Fibroblast of gingiva (primary cell): ENCODE data around the gene SLC14A1.

Experiments
- DNase-seq: peaks from one replicate; pipeline ENCODE4 v3.0.0-alpha.2; 2011; ENCODE audit warnings: low read depth

SLC14A1 gene

GRCh38 chr18:45723567-45724355 is at the start of gene SLC14A1:
SLC14A1 (plus strand) TSS chr18:45724181; CDS start chr18:45730321, 6,140 bp downstream.
- no peak for DNase-seq

- DNase-seq = no peak
Measured at GRCh38 chr18:45677276-45677807, 46.6 kb upstream of the SLC14A1 start.

GRCh38 chr18:45678441-45678840 is 45.5 kb upstream of the SLC14A1 start:
- DNase-seq = no peak

- DNase-seq = no peak
Measured at GRCh38 chr18:45678850-45679249, 45.1 kb upstream of the SLC14A1 start.

- no peak for DNase-seq
Measured at GRCh38 chr18:45680066-45680690, 43.8 kb upstream of the SLC14A1 start.

- DNase-seq = no peak
Measured at GRCh38 chr18:45682181-45682580, 41.8 kb upstream of the SLC14A1 start.

- DNase-seq = no peak
Measured at GRCh38 chr18:45684341-45685115, 39.5 kb upstream of the SLC14A1 start.

GRCh38 chr18:45686891-45687611 is 36.9 kb upstream of the SLC14A1 start:
- DNase-seq = no peak

DNA sequence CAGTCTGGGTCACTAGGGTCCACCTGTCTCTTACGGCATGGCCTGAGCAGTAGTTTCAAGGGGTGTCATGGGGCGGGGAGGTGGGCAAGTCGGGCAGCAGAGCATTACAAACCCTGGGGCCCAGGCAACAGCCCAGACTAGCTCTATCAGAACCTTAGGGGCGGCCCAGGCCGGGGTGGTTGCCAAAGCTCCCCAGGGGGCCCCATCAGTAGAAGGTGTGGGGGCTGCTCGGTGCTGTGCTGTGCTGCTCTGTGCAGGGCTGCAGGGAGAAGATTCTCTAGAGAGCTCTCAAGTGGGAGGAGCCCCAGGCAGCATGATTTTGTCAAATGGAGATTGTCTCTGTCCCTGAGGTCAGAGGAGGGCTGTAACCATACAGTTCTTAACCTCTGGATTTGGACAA is 36.4 kb upstream of the SLC14A1 start:
- DNase-seq = no peak

DNA sequence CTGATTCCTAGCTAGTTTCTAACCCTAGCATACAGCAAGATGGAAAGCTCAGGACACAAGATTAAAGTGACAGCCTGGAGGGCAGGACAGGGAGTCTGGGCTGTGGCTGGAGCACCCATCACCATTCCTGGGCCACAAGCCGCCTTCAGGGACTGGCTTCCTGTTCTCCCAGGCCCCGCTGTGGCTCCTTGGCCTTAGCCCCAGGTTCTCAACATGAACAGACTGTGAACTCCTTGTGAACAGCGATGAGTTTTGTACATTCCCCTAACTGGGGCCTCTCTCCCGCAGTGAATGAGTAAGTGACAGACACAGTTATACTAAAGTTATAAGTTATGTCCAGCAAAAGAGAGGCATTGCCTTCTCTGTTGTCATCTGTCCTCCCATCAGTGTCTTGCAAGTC is 35.9 kb upstream of the SLC14A1 start:
- DNase-seq = no peak

- DNase-seq = no peak
Measured at GRCh38 chr18:45688833-45689232, 35.1 kb upstream of the SLC14A1 start.

- no peak for DNase-seq
Measured at GRCh38 chr18:45689396-45689795, 34.6 kb upstream of the SLC14A1 start.

GRCh38 chr18:45690975-45691815 is 32.8 kb upstream of the SLC14A1 start:
- DNase-seq = peak; percentile 64

DNA sequence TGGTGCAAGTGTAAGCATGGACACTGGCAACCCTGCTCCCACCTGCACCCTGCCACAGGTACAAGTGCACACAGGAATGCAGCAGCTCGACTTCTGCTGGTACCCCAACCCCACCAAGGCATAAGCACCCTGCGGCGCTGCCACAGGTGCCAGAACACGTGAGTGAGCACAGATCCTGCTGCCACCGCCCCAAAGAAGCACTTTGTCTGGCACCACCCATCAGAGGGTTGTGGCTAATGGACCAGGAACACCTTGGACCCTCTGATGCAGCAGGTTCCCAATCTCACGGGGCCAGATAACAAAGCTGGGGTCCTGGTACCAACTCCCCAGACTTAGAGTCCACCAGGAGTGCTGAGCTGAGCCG is 32.2 kb upstream of the SLC14A1 start:
- DNase-seq = no peak

DNA sequence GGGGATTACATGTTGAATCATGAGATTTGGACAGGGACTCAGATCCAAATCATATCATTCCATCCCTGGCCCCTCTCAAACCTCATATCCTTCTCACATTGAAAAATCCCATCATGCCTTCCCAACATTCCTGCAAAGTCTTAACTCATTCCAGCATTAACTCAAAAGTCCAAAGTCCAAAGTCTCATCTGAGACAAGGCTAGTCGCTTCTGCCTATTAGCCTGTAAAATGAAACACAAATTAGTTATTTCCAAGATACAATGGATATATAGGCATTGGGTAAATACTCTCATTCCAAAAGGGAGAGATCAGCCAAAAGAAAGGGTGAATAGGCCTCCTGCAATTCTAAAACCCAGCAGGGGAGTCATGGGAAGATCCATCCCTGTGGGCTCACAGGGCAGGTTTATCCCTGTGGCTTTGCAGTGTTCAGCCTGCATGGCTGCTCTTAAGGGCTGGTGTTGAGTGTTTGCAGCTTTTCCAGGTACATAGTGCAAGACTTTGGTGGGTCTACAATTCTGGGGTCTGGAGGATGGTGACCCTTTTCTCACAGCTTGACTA is 21.2 kb upstream of the SLC14A1 start:
- DNase-seq = no peak

- DNase-seq = no peak
Measured at GRCh38 chr18:45708831-45709230, 15.2 kb upstream of the SLC14A1 start.

DNA sequence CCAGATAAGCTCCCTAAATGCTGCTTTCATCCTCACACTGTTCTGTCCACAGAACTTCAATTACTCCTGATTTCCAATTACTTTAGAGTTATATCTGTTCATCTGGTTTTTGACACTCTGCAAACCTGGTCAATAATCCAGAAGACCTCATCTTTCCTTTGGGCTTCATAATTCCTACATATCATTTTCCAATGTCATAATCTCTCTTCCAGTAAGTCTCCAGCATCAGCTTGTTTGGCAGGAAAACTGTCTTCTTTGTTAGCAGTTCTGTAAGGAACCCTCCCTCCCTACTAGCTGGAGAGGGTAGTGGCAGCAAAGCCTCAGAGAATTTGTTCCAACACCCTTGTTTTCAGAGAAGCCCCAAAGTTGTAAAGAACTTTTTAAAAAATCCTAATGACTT is 11.9 kb upstream of the SLC14A1 start:
- no peak for DNase-seq

- no peak for DNase-seq
Measured at GRCh38 chr18:45713239-45713638, 10.7 kb upstream of the SLC14A1 start.

GRCh38 chr18:45715212-45715780 is 8.7 kb upstream of the SLC14A1 start:
- peak; percentile 38 for DNase-seq

- no peak for DNase-seq
Measured at GRCh38 chr18:45719106-45719505, 4.9 kb upstream of the SLC14A1 start.
